BE2C (cell line): ENCODE data around the gene ACE2.

ENCODE experiments used
- DNase-seq: peaks from one replicate; pipeline ENCODE4 v3.0.0-alpha.2; 2020
- H3K27me3 ChIP-seq: fragments of 250-450 bp; sonication (Bioruptor Pico); 2 replicates; pipeline ENCODE4 v1.5.1; 2020; ENCODE audit warnings: mild to moderate bottlenecking
- H3K36me3 ChIP-seq: fragments of 250-450 bp; sonication (Bioruptor Pico); 2 replicates; pipeline ENCODE4 v1.5.1; 2020; ENCODE audit warnings: mild to moderate bottlenecking
- H3K4me1 ChIP-seq: fragments of 250-450 bp; sonication (Bioruptor Pico); 2 replicates; pipeline ENCODE4 v1.5.1; 2020
- H3K4me3 ChIP-seq: 2 replicates; pipeline ENCODE4 v1.5.1; 2011; ENCODE audit warnings: low read depth, low read length
- H3K9me3 ChIP-seq: fragments of 250-450 bp; sonication (Bioruptor Pico); 2 replicates; pipeline ENCODE4 v1.5.1; 2020
- CTCF ChIP-seq: IDR thresholded peaks from 2 replicates; pipeline ENCODE4 v1.5.1; 2012; ENCODE audit warnings: mild to moderate bottlenecking, low read depth, low read length

The ACE2 gene

GRCh38 chrX:15607067-15607466 is 6.3 kb upstream of the ACE2 start:
- H3K27me3 ChIP-seq: no peaks in the 10 kb centered on the region
- no peak for DNase-seq
- no peaks in the 10 kb centered on the region for H3K36me3 ChIP-seq
- no peak for TF ChIP-seq CTCF
- H3K4me3 ChIP-seq: no peak overlapping the region
- H3K9me3 ChIP-seq: no peaks in the 10 kb centered on the region
- no peaks in the 10 kb centered on the region for H3K4me1 ChIP-seq

DNA sequence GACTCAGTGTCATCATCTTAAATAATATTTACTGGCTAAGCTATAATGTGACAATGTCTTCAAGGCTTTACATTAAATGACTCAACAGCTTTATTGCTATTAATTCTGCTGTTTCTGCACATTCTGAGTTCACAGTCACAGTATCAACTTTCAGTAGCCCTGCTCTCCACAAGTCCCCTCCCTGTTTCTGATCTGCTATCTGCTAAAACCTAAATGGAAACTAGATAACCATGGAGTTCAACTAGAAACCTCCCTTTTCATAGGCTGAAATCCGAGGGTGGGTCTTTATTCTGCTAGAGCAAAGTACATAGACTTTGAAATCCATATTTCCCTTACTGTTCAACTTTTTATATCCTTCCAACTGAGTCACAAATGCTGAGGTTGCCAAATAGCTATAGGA is 5.4 kb upstream of the ACE2 start:
- no peaks in the 10 kb centered on the region for H3K4me1 ChIP-seq
- no peaks in the 10 kb centered on the region for H3K27me3 ChIP-seq
- TF ChIP-seq CTCF: no peak
- no peaks in the 10 kb centered on the region for H3K9me3 ChIP-seq
- no peak for DNase-seq
- H3K4me3 ChIP-seq: no peak overlapping the region
- no peaks in the 10 kb centered on the region for H3K36me3 ChIP-seq

- H3K36me3 ChIP-seq: no peaks in the 10 kb centered on the region
- no peaks in the 10 kb centered on the region for H3K27me3 ChIP-seq
- DNase-seq: no peak
- H3K4me1 ChIP-seq: no peaks in the 10 kb centered on the region
- TF ChIP-seq CTCF: no peak
- no peaks in the 10 kb centered on the region for H3K9me3 ChIP-seq
- no peak overlapping the region for H3K4me3 ChIP-seq
These were observed 4.5 kb upstream of the ACE2 start for GRCh38 chrX:15605226-15605625.

- no peak overlapping the region for H3K4me3 ChIP-seq
- H3K36me3 ChIP-seq: no peaks in the 10 kb centered on the region
- no peak for TF ChIP-seq CTCF
- no peaks in the 10 kb centered on the region for H3K27me3 ChIP-seq
- no peaks in the 10 kb centered on the region for H3K4me1 ChIP-seq
- no peak for DNase-seq
- no peaks in the 10 kb centered on the region for H3K9me3 ChIP-seq
These were observed 2.0 kb upstream of the ACE2 start for GRCh38 chrX:15602761-15603160.

- DNase-seq: no peak
- Histone ChIP-seq H3K9me3 (no peaks in the 10 kb centered on the region), H3K36me3 (no peaks in the 10 kb centered on the region), H3K4me1 (no peaks in the 10 kb centered on the region), H3K27me3 (no peaks in the 10 kb centered on the region), H3K4me3 (no peak overlapping the region)
- no peak for TF ChIP-seq CTCF
These were observed 1.2 kb upstream of the ACE2 start for GRCh38 chrX:15601932-15602331.

- DNase-seq: no peak
- H3K4me1 ChIP-seq: no peaks in the 10 kb centered on the region
- no peaks in the 10 kb centered on the region for H3K27me3 ChIP-seq
- H3K4me3 ChIP-seq: no peak overlapping the region
- H3K36me3 ChIP-seq: no peaks in the 10 kb centered on the region
- H3K9me3 ChIP-seq: no peaks in the 10 kb centered on the region
- TF ChIP-seq CTCF: no peak
These were observed 711 bp downstream of the ACE2 start for GRCh38 chrX:15600049-15600448.
